Measurements from ENCODE around the gene PCK2.
A peak's percentile ranks its signal among the peaks of the same experiment; 100 is the strongest.

Gene PCK2

GRCh38 chr14:24121210-24121609 is 27.1 kb downstream of the PCK2 start:
- DNase-seq: no peak

GRCh38 chr14:24122416-24122815 is 28.3 kb downstream of the PCK2 start:
- DNase-seq: no peak

- no peak for DNase-seq
Measured at GRCh38 chr14:24122898-24123297, 28.8 kb downstream of the PCK2 start.

GRCh38 chr14:24123424-24124417 is 29.6 kb downstream of the PCK2 start:
- DNase-seq: no peak

- DNase-seq: no peak
Measured at GRCh38 chr14:24126939-24127338, 32.8 kb downstream of the PCK2 start.

- DNase-seq: no peak
Measured at GRCh38 chr14:24127673-24128072, 33.6 kb downstream of the PCK2 start.

GRCh38 chr14:24129410-24129998 is 35.4 kb downstream of the PCK2 start:
- DNase-seq: no peak

- no peak for DNase-seq
Measured at GRCh38 chr14:24130380-24130716, 36.2 kb downstream of the PCK2 start, which contains the start of gene FITM1. FITM1 (plus strand) TSS chr14:24130659; CDS start chr14:24131564, 905 bp downstream.

GRCh38 chr14:24130717-24131548 is 36.8 kb downstream of the PCK2 start:
- DNase-seq: no peak

- DNase-seq: no peak
Measured at GRCh38 chr14:24131549-24131966, 37.4 kb downstream of the PCK2 start.

GRCh38 chr14:24132061-24132685 is 38.1 kb downstream of the PCK2 start:
- DNase-seq: peak in 1 of 2 experiments; percentile 29

GRCh38 chr14:24132976-24133375 is 38.9 kb downstream of the PCK2 start:
- no peak for DNase-seq

- no peak for DNase-seq
Measured at GRCh38 chr14:24133735-24134134, 39.6 kb downstream of the PCK2 start.

GRCh38 chr14:24135584-24135833 is 41.4 kb downstream of the PCK2 start:
- DNase-seq: no peak

GRCh38 chr14:24135834-24136683 is 41.9 kb downstream of the PCK2 start, which contains the start of gene PSME1:
PSME1 (plus strand) TSS chr14:24136194; CDS start chr14:24136263, 69 bp downstream.
- peak; percentile 95 for DNase-seq

GRCh38 chr14:24136684-24137528 is 42.8 kb downstream of the PCK2 start:
- peak in 1 of 2 experiments; percentile 42 for DNase-seq

GRCh38 chr14:24137529-24138395 is 43.7 kb downstream of the PCK2 start:
- DNase-seq: no peak

GRCh38 chr14:24138396-24139271 is 44.5 kb downstream of the PCK2 start:
- no peak for DNase-seq

Measured in activated CD4-positive, alpha-beta T cell treated with anti-CD3 and anti-CD28 coated beads, Interleukin-2, amount 50 U/mL, for 48 hours (primary cell).